Chondrocyte (in vitro differentiated cells): ENCODE data around the gene NME4. TPM values are rescaled to one million over a fixed set of nuclear protein-coding genes. Genes with fewer than 3 reads are reported as not detected.
"Not testable (repeated sequence)": the region's sequence is repeated elsewhere in the genome, so short reads cannot be mapped to it uniquely, and the experiment has no call there.

Source experiments
- DNase-seq: peaks from one replicate; pipeline ENCODE4 v3.0.0; 2021; ENCODE audit warnings: mixed read lengths, low spot score
- H3K27ac Mint-ChIP-seq: one replicate; pipeline ENCODE4 v1.8.0; 2021; ENCODE audit warnings: mild to moderate bottlenecking, moderate library complexity, mixed read lengths; ENCODE audit not compliant: unreplicated experiment
- H3K27me3 Mint-ChIP-seq: 2 replicates; pipeline ENCODE4 v1.8.0; 2021; ENCODE audit warnings: low read depth, mixed read lengths
- H3K36me3 Mint-ChIP-seq: 2 replicates; pipeline ENCODE4 v1.8.0; 2021; ENCODE audit warnings: low read depth, mixed read lengths
- H3K4me1 Mint-ChIP-seq: 2 replicates; pipeline ENCODE4 v1.8.0; 2021; ENCODE audit warnings: low read depth, mild to moderate bottlenecking, mixed read lengths
- H3K4me3 Mint-ChIP-seq: one replicate; pipeline ENCODE4 v1.8.0; 2021; ENCODE audit warnings: mild to moderate bottlenecking, moderate library complexity, mixed read lengths; ENCODE audit not compliant: unreplicated experiment
- H3K9me3 Mint-ChIP-seq: 2 replicates; pipeline ENCODE4 v1.8.0; 2021; ENCODE audit warnings: low read depth, mixed read lengths
- total RNA-seq: library from RNA; stranded (reverse); gene quantifications from 3 replicates; pipeline ENCODE4 v1.2.1, GENCODE V29; 2021
- TF ChIP-seq, protein P1 (sequence below): fragments of 200-600 bp; sonication (generic); IDR thresholded peaks from 2 replicates; pipeline ENCODE4 v1.5.0; 2021; ENCODE audit warnings: antibody characterized with exemption, mild to moderate bottlenecking, moderate library complexity

NME4 gene
- total RNA-seq, 1 donor from 2014 or later, result 231 TPM

DNA sequence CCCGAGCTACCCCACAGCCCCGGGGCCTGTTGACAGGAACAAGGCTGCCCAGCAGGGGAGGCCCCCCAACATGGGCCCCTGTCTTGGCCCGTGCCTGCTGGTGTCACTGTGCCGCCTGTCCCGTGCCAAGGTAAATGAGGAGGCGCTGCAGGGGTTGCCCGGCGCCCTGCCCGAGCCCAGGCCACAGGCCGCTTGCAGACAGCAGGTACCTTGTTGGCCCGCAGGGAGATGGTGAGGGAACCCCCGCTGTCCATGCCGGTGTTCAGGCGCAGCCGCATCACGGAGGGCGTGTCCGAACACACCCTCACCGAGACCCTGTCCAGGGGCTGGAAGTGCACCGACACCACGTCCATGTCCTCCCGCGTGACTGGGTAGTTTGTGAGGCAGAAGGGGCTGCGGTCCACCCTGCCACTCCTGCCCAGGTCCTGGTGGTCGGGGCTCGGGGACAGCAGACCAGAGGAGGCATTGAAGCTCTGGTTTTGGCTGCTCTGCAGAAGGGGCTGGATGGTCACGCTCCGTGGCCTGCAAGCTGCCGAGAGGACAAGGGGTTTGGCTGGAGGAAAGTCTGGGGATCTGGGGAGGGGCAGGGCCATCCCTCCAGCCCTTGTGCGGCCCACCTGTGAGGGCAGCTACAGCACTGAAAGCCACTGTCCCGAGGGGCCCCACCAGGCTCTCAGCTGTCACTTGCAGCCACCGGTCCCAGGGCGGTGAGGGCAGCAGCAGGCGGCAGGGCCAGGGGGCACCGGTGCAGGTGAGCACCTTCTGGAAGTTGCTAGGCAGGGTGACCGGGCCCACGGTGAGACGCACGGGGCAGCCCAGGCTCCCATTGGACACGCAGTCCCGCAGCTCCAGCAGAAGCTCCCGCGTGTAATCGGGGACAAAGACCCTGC is 20.8 kb upstream of the NME4 start:
- Mint-ChIP-seq H3K4me3 (no peak overlapping the region), H3K9me3 (no peaks in the 10 kb centered on the region), H3K36me3 (peaks cover 5% of the 10 kb centered on the region), H3K27me3 (no peaks in the 10 kb centered on the region), H3K4me1 (peaks cover 6% of the 10 kb centered on the region), H3K27ac (no peak overlapping the region)
- TF ChIP-seq, protein P1, sequence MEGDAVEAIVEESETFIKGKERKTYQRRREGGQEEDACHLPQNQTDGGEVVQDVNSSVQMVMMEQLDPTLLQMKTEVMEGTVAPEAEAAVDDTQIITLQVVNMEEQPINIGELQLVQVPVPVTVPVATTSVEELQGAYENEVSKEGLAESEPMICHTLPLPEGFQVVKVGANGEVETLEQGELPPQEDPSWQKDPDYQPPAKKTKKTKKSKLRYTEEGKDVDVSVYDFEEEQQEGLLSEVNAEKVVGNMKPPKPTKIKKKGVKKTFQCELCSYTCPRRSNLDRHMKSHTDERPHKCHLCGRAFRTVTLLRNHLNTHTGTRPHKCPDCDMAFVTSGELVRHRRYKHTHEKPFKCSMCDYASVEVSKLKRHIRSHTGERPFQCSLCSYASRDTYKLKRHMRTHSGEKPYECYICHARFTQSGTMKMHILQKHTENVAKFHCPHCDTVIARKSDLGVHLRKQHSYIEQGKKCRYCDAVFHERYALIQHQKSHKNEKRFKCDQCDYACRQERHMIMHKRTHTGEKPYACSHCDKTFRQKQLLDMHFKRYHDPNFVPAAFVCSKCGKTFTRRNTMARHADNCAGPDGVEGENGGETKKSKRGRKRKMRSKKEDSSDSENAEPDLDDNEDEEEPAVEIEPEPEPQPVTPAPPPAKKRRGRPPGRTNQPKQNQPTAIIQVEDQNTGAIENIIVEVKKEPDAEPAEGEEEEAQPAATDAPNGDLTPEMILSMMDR, result no peak
- peak; percentile 92 for DNase-seq

DNA sequence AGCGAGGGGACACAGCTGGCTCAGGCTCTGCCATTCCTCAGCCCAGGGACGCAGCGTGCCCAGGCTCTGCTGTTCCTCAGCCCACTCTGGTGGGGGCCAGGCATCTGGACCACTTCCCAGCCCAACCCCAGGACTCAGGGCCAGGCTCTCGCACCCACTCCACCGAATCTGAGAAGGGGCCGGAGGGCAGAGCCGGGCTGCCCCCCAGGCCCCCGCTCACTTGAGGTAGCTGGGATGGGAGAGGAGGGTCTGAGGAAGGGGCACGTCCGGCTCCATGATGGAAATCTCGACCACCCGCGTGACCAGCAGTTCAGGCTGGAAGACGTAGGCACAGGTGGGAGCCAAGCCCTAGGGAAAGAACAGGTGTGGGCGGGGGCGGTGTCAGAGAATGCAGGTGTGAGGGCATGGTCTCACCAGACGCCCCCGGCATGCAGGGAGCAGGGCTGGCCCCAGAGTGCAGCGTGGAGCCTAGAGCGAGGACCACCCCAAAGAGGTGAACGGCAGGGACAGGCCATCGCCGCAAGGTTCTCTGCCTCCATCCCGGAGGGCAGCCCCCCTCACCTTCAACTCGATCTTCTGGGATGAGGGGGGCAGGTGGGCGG is 20.1 kb upstream of the NME4 start:
- peak; percentile 86 for DNase-seq

DNA sequence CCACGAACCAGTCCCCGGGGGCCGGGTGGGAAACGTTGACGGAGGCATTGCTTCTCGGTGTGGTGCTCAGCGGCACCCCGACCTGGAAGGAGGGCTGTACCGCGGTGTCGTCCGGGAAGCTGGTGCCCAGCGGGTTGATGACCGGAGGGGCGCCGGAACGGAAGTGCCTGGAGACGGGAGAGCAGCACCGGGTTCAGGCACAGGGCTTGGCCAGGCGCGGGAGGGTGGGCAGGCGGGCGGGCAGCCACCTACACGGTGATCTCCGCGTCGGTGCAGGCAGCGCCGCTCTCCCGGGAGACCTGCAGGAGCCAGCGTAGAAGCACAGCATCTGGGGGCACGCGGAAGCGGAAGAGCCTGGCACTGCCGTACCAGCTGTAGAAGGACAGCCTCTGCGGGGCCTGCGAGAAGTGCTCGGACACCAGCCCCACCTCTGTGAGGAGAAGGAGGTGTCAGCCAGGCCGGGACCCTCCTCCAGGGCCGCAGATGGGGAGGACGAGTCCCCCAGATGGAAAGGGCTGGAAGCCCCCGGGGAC is 19.5 kb upstream of the NME4 start:
- peak; percentile 92 for DNase-seq
- H3K9me3 Mint-ChIP-seq, result no peaks in the 10 kb centered on the region
- H3K27me3 Mint-ChIP-seq, result no peaks in the 10 kb centered on the region
- H3K4me3 Mint-ChIP-seq, result no peak overlapping the region
- no peak overlapping the region for H3K27ac Mint-ChIP-seq
- TF ChIP-seq, protein P1, result no peak
- peaks cover 8% of the 10 kb centered on the region for H3K4me1 Mint-ChIP-seq
- peaks cover 5% of the 10 kb centered on the region for H3K36me3 Mint-ChIP-seq

More for the DNA sequence above, 20.1 kb upstream of the NME4 start:
- Mint-ChIP-seq H3K27ac (no peak overlapping the region), H3K36me3 (peaks cover 5% of the 10 kb centered on the region), H3K27me3 (no peaks in the 10 kb centered on the region), H3K9me3 (no peaks in the 10 kb centered on the region), H3K4me3 (no peak overlapping the region), H3K4me1 (peaks cover 6% of the 10 kb centered on the region)
- TF ChIP-seq, protein P1, result no peak

DNA sequence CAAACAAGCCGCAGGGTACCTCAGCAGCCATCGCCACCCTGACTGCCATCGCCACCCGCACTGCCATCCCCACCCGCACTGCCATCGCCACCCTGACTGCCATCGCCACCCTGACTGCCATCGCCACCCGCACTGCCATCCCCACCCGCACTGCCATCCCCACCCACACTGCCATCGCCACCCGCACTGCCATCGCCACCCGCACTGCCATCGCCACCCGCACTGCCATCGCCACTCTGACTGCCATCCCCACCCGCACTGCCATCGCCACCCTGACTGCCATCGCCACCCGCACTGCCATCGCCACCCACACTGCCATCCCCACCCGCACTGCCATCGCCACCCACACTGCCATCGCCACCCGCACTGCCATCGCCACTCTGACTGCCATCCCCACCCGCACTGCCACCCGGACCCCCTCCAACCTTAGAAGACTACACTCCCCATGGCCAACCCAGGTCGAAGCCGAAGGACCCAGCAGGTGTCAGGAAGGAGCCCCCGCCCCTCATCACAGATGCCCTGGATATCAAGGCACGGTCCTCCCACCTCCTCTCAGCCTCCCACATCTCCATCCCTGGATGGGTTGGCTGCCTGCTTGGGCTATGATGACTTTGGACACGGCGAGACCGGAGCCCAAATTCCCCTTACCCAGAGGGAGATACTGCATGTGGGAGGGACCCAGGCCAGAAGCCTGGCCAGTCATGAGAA is 18.7 kb upstream of the NME4 start:
- not testable (repeated sequence) for H3K36me3 Mint-ChIP-seq, H3K27ac Mint-ChIP-seq, H3K9me3 Mint-ChIP-seq, DNase-seq, H3K4me3 Mint-ChIP-seq, H3K27me3 Mint-ChIP-seq
- H3K4me1 Mint-ChIP-seq, result peaks cover 16% of the 10 kb centered on the region

DNA sequence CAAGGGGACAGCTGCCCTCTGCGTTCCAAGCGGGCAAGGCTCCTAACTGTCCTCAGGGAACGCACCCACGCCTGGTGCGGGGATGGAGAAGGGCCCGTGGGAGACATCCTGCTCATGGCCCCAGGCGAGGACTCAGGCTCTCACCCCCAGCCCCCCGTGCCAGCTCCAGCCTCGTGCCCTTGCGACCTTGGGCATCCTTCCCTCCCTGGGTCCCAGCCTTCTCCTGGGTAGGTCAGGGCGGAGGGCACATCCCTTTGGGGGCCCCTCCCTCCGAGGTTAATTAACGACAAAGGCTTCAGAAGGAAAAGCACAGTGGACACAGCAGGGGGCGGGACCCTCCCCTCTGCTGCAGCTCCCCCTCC is 18.2 kb upstream of the NME4 start:
- Mint-ChIP-seq H3K36me3 (peaks cover 1% of the 10 kb centered on the region), H3K27ac (no peak overlapping the region), H3K27me3 (no peaks in the 10 kb centered on the region)

More for the DNA sequence above, 18.2 kb upstream of the NME4 start:
- TF ChIP-seq, protein P1, result no peak
- Mint-ChIP-seq H3K4me1 (peaks cover 20% of the 10 kb centered on the region), H3K9me3 (no peaks in the 10 kb centered on the region), H3K4me3 (no peak overlapping the region)
- no peak for DNase-seq
